Measurements from ENCODE around the gene PLCD1.

Gene PLCD1

DNA sequence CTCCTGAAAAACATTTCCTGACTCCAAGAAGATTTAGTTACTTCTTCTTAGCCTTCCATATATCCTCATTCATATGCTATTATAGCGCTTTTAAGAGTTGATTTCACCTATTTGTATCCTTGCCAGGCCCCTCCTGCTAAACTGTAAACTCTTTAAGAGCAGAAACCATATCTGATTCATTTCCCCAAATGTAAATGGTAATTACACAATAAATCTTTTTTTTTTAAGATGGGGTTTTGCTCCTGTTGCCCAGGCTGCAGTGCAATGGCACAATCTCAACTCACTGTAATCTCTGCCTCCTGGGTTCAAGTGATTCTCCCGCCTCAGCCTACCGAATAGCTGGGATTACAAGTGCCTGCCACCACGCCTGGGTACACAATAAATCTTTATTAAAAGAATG is 14.0 kb upstream of the PLCD1 start:
- TF ChIP-seq, protein P1, sequence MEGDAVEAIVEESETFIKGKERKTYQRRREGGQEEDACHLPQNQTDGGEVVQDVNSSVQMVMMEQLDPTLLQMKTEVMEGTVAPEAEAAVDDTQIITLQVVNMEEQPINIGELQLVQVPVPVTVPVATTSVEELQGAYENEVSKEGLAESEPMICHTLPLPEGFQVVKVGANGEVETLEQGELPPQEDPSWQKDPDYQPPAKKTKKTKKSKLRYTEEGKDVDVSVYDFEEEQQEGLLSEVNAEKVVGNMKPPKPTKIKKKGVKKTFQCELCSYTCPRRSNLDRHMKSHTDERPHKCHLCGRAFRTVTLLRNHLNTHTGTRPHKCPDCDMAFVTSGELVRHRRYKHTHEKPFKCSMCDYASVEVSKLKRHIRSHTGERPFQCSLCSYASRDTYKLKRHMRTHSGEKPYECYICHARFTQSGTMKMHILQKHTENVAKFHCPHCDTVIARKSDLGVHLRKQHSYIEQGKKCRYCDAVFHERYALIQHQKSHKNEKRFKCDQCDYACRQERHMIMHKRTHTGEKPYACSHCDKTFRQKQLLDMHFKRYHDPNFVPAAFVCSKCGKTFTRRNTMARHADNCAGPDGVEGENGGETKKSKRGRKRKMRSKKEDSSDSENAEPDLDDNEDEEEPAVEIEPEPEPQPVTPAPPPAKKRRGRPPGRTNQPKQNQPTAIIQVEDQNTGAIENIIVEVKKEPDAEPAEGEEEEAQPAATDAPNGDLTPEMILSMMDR (IDR thresholded peaks at IDR 0.05; ENCODE audit: insufficient read depth, low read depth, low read length, missing control alignments) = no peak
- DNase-seq (ENCODE audit: low read depth) = no peak
- H3K4me3 ChIP-seq (ENCODE audit: low read depth, low read length) = no peak overlapping the region

DNA sequence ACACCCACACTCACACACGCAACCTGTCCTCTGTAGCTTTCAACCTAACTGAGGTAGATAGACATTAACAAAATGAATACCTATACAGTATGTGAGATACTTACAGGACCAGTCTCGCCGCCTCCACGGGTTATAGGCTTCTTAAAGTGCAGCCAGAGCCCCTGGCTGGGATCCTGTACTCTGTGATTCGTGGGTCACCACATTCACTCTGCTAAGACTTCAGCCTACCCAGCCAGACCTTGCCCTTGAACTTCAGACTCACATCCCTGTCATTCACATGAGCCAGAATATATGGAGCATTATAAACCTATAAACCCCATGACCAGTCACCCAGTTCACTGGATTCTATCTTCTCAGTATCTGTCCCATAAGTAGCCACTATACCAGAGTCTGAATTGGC is 11.0 kb upstream of the PLCD1 start:
- no peak overlapping the region for H3K4me3 ChIP-seq (ENCODE audit: low read depth, low read length)
- TF ChIP-seq, protein P1 (IDR thresholded peaks at IDR 0.05; ENCODE audit: insufficient read depth, low read depth, low read length, missing control alignments) = no peak
- DNase-seq (ENCODE audit: low read depth) = no peak

DNA sequence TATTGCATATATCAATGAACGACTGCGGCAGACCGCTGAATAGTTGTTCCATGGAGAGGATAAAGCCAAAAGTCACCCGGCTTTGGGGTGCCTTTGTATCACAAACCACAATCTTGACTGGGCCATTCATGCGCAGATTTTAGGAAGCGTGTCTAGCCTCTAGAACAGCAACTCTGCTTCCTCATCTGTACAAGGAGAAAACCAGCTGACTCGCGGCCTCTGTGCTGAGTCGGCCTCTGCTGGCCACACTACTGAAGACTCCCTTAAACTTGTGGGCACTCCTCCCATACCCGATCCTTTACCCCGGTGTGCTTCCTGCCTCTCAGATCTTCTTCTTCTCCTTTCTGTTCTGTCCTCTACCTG is 10.4 kb upstream of the PLCD1 start:
- TF ChIP-seq, protein P1 (IDR thresholded peaks at IDR 0.05; ENCODE audit: insufficient read depth, low read depth, low read length, missing control alignments) = peak; percentile 15
- DNase-seq (ENCODE audit: low read depth) = peak; percentile 49
- H3K4me3 ChIP-seq (ENCODE audit: low read depth, low read length) = no peak overlapping the region

DNA sequence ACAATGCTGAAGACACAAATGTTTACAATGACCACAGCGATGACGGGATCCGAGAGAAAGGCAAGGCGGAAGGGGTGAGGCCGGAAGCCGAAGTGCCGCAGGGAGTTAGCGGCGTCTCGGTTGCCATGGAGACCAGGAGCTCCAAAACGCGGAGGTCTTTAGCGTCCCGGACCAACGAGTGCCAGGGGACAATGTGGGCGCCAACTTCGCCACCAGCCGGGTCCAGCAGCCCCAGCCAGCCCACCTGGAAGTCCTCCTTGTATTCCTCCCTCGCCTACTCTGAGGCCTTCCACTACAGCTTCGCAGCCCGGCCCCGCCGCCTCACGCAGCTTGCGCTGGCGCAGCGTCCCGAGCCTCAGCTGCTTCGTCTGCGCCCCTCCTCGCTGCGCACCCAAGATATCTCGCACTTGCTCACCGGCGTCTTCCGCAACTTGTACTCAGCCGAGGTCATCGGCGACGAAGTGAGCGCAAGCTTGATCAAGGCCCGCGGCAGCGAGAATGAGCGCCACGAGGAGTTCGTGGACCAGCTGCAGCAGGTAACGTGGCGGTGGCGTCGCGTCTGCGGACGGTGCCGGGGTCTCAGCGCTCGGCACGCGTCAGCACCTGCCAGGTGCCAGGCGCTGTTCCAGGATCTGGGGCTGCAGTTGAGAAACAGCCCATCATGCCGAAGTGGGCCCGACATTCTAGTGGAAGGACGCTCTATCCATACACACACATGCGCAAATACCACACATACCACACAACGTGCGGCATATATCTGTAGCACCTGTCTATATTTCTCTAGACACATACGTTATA is 9.9 kb upstream of the PLCD1 start, which contains the start of gene DLEC1:
DLEC1 (plus strand) TSS at position 108 of the 798 bp plus-strand sequence; CDS start at position 126, 18 bp downstream.
- peak within 1 kb of the TSS; percentile 60 for H3K4me3 ChIP-seq (ENCODE audit: low read depth, low read length)
- DNase-seq (ENCODE audit: low read depth) = peak; percentile 87
- TF ChIP-seq, protein P1 (IDR thresholded peaks at IDR 0.05; ENCODE audit: insufficient read depth, low read depth, low read length, missing control alignments) = no peak

DNA sequence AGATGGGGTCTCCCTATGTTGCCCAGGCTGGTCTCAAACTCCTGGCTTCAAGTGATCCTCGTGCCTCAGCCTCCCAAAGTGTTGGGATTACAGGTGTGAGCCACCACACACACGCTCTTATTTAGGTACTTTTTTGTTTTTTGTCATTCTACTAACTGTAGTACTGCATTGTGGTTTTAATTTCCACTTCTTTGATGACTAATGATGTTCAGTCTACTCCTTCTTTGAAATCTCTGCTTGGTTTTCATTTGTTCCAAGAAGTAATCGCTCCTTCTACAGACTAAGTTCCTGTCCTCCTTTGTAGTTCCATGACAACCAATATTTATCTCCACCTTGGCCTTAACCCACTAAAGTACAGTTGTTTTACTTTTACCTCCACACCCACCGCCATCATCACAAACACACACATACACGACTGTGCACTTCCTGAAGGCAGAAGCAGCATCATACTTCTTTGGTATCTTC is 9.0 kb upstream of the PLCD1 start:
- TF ChIP-seq, protein P1 (IDR thresholded peaks at IDR 0.05; ENCODE audit: insufficient read depth, low read depth, low read length, missing control alignments) = no peak
- H3K4me3 ChIP-seq (ENCODE audit: low read depth, low read length) = no peak overlapping the region
- no peak for DNase-seq (ENCODE audit: low read depth)

DNA sequence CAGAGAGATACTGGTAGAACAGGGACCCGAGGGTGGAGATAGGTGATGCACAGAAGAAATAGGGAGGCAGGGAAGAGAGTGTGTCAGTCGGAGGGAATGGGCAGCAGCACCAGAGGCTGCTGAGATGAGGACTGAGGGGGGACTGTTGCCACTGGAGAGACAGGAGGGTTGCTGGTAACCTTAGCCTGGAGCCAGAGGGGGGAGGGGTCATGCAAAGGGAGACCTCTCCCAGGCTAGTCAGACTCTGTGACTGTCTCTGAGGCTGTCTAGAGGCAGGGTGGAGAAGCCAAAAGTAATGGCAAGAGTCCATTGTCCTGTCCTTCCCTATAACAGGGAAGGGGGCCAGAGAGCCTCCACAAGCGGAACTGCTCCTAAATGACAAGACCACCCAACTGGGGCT is 7.5 kb upstream of the PLCD1 start:
- DNase-seq (ENCODE audit: low read depth) = no peak
- TF ChIP-seq, protein P1 (IDR thresholded peaks at IDR 0.05; ENCODE audit: insufficient read depth, low read depth, low read length, missing control alignments) = no peak
- no peak overlapping the region for H3K4me3 ChIP-seq (ENCODE audit: low read depth, low read length)

Measured in GM12865 (cell line).